ENCODE data around the gene SLC66A2.

DNA sequence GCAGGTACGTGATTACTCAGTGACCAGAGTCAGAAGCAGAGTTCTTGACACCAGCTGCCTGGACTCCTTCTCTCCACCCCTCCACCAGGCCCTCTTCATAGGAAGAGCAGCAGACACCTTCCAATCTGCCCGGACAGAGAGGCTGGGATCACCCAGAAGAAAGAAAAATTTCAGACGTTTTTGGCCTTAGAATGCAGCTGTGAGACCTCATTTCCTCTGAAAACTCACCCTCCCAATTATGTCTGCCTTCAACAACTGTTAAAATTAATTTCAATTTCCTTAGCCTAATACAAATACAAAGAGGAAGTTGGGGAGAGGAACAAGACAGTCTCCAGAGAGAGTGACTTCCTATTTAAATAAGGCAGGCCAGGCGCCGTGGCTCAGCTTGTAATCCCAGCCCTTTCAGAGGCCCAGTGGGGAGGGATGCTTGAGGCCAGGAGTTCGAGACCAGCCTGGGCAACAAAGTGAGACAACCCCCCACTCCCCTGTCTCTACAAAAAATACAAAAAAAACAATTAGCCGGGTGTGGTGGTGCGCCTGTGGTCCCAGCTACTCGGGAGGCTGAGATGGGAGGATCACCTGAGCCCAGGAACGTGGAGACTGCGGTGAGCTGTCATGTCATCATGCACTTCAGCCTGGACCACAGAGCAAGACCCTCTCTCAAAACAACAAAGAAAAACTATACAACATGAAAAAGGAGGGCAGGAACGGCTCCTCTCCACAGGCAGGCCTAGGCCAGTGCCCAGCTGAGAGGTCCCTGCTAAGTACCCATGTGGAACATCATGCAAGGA is 1.6 kb downstream of the SLC66A2 start:
- TF ChIP-seq, protein P1, sequence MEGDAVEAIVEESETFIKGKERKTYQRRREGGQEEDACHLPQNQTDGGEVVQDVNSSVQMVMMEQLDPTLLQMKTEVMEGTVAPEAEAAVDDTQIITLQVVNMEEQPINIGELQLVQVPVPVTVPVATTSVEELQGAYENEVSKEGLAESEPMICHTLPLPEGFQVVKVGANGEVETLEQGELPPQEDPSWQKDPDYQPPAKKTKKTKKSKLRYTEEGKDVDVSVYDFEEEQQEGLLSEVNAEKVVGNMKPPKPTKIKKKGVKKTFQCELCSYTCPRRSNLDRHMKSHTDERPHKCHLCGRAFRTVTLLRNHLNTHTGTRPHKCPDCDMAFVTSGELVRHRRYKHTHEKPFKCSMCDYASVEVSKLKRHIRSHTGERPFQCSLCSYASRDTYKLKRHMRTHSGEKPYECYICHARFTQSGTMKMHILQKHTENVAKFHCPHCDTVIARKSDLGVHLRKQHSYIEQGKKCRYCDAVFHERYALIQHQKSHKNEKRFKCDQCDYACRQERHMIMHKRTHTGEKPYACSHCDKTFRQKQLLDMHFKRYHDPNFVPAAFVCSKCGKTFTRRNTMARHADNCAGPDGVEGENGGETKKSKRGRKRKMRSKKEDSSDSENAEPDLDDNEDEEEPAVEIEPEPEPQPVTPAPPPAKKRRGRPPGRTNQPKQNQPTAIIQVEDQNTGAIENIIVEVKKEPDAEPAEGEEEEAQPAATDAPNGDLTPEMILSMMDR (IDR thresholded peaks at IDR 0.05; ENCODE audit: insufficient read depth, low read length, poor library complexity, severe bottlenecking): no peak
- TF ChIP-seq EZH2phosphoT487 (conservative IDR thresholded peaks at IDR 0.05; ENCODE audit: low read length): no peak

All from SU-DHL-6 (cell line).